ENCODE data around the gene FBXL17. TPM values are rescaled to one million over a fixed set of nuclear protein-coding genes. Genes with fewer than 3 reads are reported as not detected.

Gene FBXL17
- total RNA-seq, 1 experiment from 2014 or later, result 5.3 TPM

- H3K79me1 ChIP-seq (ENCODE audit: insufficient read depth, low read depth, low read length, poor library complexity, severe bottlenecking), result no peaks in the 10 kb centered on the region
- H3K4me1 ChIP-seq (ENCODE audit: insufficient read depth, low read length), result peaks cover 7% of the 10 kb centered on the region; the same call in 1 of the 2 replicates
- no peaks in the 10 kb centered on the region for H3K9me3 ChIP-seq (ENCODE audit: control insufficient read depth, low read depth, low read length)
- H3K56ac ChIP-seq (ENCODE audit: insufficient read length, low read depth, low read length), result no peak overlapping the region
- no peak overlapping the region for H2BK5ac ChIP-seq (ENCODE audit: insufficient read length, low read length)
- no peak overlapping the region for H2AK5ac ChIP-seq (ENCODE audit: insufficient read length, low read length)
- H3K14ac ChIP-seq (ENCODE audit: insufficient read depth, low read length), result no peak overlapping the region; the same call in 1 of the 2 replicates
- no peak overlapping the region for H3T11ph ChIP-seq (ENCODE audit: low read length)
- H2BK15ac ChIP-seq (ENCODE audit: low read depth, low read length), result no peak overlapping the region
- H3K9ac ChIP-seq (ENCODE audit: extremely low read depth, insufficient read length, low read length), result no peak overlapping the region
- Mint-ChIP-seq H3K9me3 (no peaks in the 10 kb centered on the region; a peak in 1 of 5 replicates), H3K27me3 (ENCODE audit: low read depth) (peaks cover 11% of the 10 kb centered on the region), H3K27ac (peak overlapping the region in 1 of 3 experiments; percentile 27; a peak in 1 of 7 replicates), H3K4me3 (no peak overlapping the region), H3K4me1 (peaks cover 43 to 49% of the 10 kb centered on the region in 2 experiments), H3K36me3 (ENCODE audit: insufficient read depth in 1 of 3, low read depth in 3 of 3) (no peaks in the 10 kb centered on the region; a peak in 1 of 7 replicates)
- H2BK12ac ChIP-seq (ENCODE audit: insufficient read length, low read depth, low read length), result no peak overlapping the region
- H3K27me3 ChIP-seq (ENCODE audit: insufficient read depth, low read length), result no peaks in the 10 kb centered on the region
- H4K8ac ChIP-seq (replicated peaks; ENCODE audit: insufficient read length, low read depth, low read length), result no peak overlapping the region
- no peak overlapping the region for H3K4ac ChIP-seq (ENCODE audit: low read depth, low read length)
- H3K18ac ChIP-seq (ENCODE audit: insufficient read length, low read depth, low read length), result no peak overlapping the region
- H4K91ac ChIP-seq (ENCODE audit: insufficient read length, low read depth, low read length), result no peak overlapping the region
- H3K79me2 ChIP-seq (ENCODE audit: insufficient read depth, low read length), result no peaks in the 10 kb centered on the region
- peaks cover 2% of the 10 kb centered on the region for H3K23me2 ChIP-seq (ENCODE audit: insufficient read length, low read depth, low read length, poor library complexity, severe bottlenecking)
- no peak for DNase-seq
- H4K20me1 ChIP-seq (ENCODE audit: control insufficient read depth, insufficient read depth, insufficient read length), result no peaks in the 10 kb centered on the region
- H3K27ac ChIP-seq (ENCODE audit: insufficient read length, low read depth, low read length), result no peak overlapping the region
- no peak overlapping the region for H3K23ac ChIP-seq (ENCODE audit: insufficient read length, low read depth, low read length)
- no peak overlapping the region for H4K5ac ChIP-seq (ENCODE audit: insufficient read length, low read depth, low read length)
- H2AFZ ChIP-seq (ENCODE audit: low read length), result no peak overlapping the region
- H2BK20ac ChIP-seq (ENCODE audit: low read depth, low read length, poor library complexity, severe bottlenecking), result no peak overlapping the region
- WGBS (ENCODE audit: extremely low coverage, insufficient read length, low lambda C conversion rate), result no CpG with 5 or more reads among the region's 10 CpGs
- TF ChIP-seq CTCF (conservative IDR thresholded peaks at IDR 0.05), result no peak
- no peak overlapping the region for H3K4me2 ChIP-seq (ENCODE audit: insufficient read depth, insufficient read length, low read length)
- no peak overlapping the region for H2BK120ac ChIP-seq (ENCODE audit: low read depth, low read length, poor library complexity, severe bottlenecking)
These were observed 566.8 kb downstream of the FBXL17 start for GRCh38 chr5:107815109-107815508.
